Measurements from ENCODE around the gene CCDC28B.

- no peak for TF ChIP-seq YY1 (IDR thresholded peaks at IDR 0.05; ENCODE audit: insufficient read depth, insufficient read length)
- no peak for TF ChIP-seq SUZ12 (IDR thresholded peaks at IDR 0.05; ENCODE audit: extremely low read depth, insufficient read depth, insufficient read length)
These were observed 16.2 kb downstream of the CCDC28B start for GRCh38 chr1:32216566-32216965.

Measured in NT2/D1 (cell line).